Right atrium auricular region (tissue), 2 donors: ENCODE measurements around the gene TMOD2. TPM values are rescaled to one million over a fixed set of nuclear protein-coding genes. Genes with fewer than 3 reads are reported as not detected.

Source experiments
- DNase-seq: peaks from one replicate; pipeline ENCODE4 v3.0.0-alpha.2; 2019; ENCODE audit warnings: low spot score
- H3K27ac ChIP-seq, 2 donors: fragments of 200-600 bp; sonication (generic); 1 replicate in 1 of 2; 2 replicates in 1 of 2; pipeline ENCODE4 v1.5.1; 2016 to 2019
- H3K27me3 ChIP-seq, 2 donors: fragments of 200-600 bp; sonication (generic); one replicate each; pipeline versions ENCODE4 v1.5.1 to v1.6.0; 2017 to 2019
- H3K36me3 ChIP-seq: fragments of 200-600 bp; sonication (generic); one replicate; pipeline ENCODE4 v1.5.1; 2016
- H3K4me1 ChIP-seq, 2 donors: fragments of 200-600 bp; sonication (generic); one replicate each; pipeline versions ENCODE4 v1.5.1 to v1.6.0; 2017 to 2019
- H3K4me3 ChIP-seq, 2 donors: fragments of 200-600 bp; sonication (generic); 1 replicate in 1 of 2; 2 replicates in 1 of 2; pipeline ENCODE4 v1.5.1; 2017 to 2019; ENCODE audit warnings: mild to moderate bottlenecking in 1 of 2, moderate library complexity in 1 of 2
- H3K9me3 ChIP-seq, 2 donors: fragments of 200-600 bp; sonication (generic); one replicate each; pipeline ENCODE4 v1.5.1; 2019
- total RNA-seq, 2 donors: library from RNA; depleted of rRNA; stranded (reverse); fragments of >200 nt; gene quantifications; one replicate each; pipeline ENCODE4 v1.1.0, GENCODE V29; 2016
- TF ChIP-seq, protein P1 (sequence below), 2 donors: fragments of 200-600 bp; sonication (generic); IDR thresholded peaks; one replicate each; pipeline ENCODE4 v1.5.1; 2019; ENCODE audit warnings: antibody characterized with exemption in 2 of 2

The TMOD2 gene
- 1 to 10 TPM; 5.4 to 7.0 TPM for total RNA-seq

DNA sequence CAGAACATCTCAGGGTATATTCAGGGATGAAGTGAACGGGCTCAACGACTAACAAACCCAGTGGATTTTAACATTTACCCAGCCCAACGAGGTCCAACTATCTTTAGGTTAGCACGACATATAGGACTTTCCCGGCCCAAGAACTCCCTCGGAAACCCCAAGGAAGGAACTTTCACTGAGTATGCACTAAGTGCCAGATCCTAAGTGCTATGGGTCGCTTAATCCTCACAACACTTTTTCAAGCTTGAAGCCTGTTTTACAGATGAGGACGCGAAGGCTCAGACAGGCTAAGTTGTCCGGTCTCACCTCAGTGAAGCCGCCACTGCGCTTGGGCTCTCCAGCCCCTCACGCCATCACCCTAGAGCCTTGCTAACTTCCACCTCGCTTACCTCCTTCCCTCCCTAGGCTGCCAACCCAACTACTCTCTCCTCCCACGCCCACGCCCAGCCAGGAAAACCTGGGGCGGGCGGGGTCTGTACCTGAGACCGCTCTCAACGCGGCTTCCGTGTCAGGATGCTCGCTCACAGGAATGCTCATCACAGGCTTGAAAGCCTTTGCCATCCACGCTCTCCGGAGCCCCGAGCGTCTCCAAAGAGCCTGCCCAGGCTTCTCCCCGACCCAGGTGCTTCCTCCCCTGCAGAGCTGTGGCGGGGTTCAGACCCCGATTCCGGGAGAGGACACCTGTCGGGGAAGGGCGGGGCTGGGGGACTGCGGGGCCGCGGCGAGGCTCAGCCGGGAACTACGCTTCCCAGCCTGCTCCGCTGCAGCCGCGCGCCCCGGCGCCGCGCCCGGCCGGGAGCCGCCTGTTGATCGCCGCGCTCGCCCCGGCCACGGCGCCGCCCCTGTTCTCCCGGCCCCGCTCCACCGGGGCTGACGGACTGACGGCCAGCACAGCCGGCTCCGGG is at the start of gene TMOD2:
Gene TMOD2, plus strand, starts transcription at position 806 of the 905 bp plus-strand sequence. CDS start 14,845 bp downstream, outside the sequence.
- no peak for DNase-seq
- Histone ChIP-seq H3K4me1 (peaks cover 0 to 12% of the 10 kb centered on the region in 2 donors), H3K4me3 (peak within 1 kb of the TSS; percentile 70 to 90), H3K9me3 (no peaks in the 10 kb centered on the region), H3K27ac (peak within 1 kb of the TSS; percentile 33 to 55), H3K36me3 (no peaks in the 10 kb centered on the region), H3K27me3 (no peaks in the 10 kb centered on the region)
- TF ChIP-seq, protein P1, sequence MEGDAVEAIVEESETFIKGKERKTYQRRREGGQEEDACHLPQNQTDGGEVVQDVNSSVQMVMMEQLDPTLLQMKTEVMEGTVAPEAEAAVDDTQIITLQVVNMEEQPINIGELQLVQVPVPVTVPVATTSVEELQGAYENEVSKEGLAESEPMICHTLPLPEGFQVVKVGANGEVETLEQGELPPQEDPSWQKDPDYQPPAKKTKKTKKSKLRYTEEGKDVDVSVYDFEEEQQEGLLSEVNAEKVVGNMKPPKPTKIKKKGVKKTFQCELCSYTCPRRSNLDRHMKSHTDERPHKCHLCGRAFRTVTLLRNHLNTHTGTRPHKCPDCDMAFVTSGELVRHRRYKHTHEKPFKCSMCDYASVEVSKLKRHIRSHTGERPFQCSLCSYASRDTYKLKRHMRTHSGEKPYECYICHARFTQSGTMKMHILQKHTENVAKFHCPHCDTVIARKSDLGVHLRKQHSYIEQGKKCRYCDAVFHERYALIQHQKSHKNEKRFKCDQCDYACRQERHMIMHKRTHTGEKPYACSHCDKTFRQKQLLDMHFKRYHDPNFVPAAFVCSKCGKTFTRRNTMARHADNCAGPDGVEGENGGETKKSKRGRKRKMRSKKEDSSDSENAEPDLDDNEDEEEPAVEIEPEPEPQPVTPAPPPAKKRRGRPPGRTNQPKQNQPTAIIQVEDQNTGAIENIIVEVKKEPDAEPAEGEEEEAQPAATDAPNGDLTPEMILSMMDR (IDR thresholded peaks at IDR 0.05), result no peak

DNA sequence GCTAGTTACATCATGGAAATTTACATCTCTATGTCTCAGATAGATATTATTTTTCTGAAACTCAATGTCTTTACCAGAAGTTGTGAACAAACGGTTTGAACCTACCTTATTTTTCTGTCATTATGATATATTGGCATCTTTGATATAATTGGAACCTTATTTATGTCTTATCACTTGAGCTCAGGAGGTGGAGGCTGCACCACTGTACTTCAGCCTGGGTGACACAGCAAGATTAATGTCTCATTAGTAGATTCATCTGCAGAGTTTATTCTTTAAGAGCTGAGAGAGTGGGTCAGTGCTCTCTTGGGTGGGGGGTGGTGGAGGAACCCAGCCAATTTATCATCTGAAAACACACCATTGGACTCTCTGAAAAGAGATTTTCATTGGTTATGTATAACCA is 48.7 kb upstream of the TMOD2 start:
- Histone ChIP-seq H3K27ac (no peak overlapping the region), H3K36me3 (no peaks in the 10 kb centered on the region), H3K4me3 (no peak overlapping the region), H3K9me3 (no peaks in the 10 kb centered on the region), H3K27me3 (no peaks in the 10 kb centered on the region), H3K4me1 (no peaks in the 10 kb centered on the region)
- TF ChIP-seq, protein P1 (IDR thresholded peaks at IDR 0.05), result no peak
- DNase-seq, result no peak

DNA sequence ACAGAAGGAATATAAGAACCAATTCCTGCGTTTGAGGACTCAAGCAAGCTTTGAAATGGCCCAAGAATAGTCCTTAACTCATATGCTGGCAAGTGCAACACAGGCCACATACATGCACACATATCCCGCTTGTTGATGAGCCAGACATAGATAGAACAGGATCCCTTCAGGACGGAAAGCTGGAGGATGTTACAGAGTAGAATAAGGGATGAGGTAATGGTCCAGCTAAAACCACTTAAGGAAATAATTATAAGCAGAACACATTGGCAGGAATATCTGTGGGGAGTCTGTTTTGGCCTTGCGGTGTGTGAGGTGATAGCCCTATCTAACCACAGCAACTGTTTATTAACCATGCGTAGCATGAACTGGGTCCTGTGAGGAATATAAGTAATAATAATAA is 45.1 kb upstream of the TMOD2 start:
- H3K27ac ChIP-seq, result no peak overlapping the region
- DNase-seq, result no peak
- H3K36me3 ChIP-seq, result no peaks in the 10 kb centered on the region
- no peak overlapping the region for H3K4me3 ChIP-seq
- no peaks in the 10 kb centered on the region for H3K27me3 ChIP-seq
- H3K9me3 ChIP-seq, result no peaks in the 10 kb centered on the region
- TF ChIP-seq, protein P1 (IDR thresholded peaks at IDR 0.05), result no peak
- no peaks in the 10 kb centered on the region for H3K4me1 ChIP-seq

DNA sequence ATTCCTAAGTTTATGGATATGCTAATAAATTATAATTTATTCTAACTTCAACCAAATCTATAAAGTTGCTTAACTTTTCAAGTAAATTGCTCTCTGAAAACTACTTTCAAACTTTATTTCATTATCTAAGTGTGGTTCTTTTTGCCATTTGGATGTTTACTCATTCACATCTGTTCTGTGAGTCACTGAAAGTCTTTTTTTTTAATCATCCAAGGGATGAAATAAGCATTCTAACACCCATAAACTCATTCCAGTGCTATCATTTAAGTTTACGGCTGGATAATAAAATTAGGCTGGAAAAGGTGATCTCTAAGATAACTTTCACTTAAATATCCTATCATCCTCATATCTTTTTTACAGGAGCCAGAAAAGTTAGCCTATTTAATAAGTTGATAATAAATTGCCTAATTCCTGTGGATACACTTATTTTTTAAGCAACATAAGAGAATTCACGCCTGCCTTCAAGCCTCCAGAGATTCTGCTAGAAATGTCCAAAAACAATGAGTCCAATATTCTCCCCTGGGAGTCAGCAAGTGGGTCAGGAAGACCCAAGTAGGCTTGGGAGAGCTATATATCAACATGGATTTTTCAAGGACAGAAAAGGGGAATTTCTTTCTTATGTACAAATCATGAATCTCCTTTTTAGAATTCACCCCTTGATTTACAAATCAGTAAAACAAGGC is 44.3 kb upstream of the TMOD2 start:
- no peak for DNase-seq
- Histone ChIP-seq H3K4me1 (no peaks in the 10 kb centered on the region), H3K27ac (peak overlapping the region; percentile 4 to 26), H3K9me3 (no peaks in the 10 kb centered on the region), H3K27me3 (no peaks in the 10 kb centered on the region), H3K4me3 (no peak overlapping the region), H3K36me3 (no peaks in the 10 kb centered on the region)
- TF ChIP-seq, protein P1 (IDR thresholded peaks at IDR 0.05), result no peak

DNA sequence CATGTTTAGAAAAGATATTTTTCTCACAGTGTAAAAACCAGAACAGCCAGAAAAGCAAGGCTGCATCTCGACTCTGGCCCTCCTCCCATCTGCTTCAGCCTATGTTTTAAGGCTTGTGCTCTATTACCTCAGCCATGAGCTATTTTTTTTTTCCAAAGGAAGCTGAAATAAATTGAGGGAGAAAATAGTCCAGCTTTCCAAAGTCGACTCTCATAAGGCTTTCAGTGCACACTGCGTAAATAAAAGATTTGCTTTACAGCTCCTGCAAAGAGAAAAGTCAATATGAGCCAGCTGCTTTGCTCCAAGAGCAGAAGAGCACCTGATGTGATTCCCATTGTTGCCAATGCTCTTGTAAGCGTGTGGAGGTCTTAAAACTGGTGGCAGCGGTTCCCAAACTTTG is 43.4 kb upstream of the TMOD2 start:
- no peaks in the 10 kb centered on the region for H3K27me3 ChIP-seq
- H3K4me1 ChIP-seq, result no peaks in the 10 kb centered on the region
- TF ChIP-seq, protein P1 (IDR thresholded peaks at IDR 0.05), result no peak
- H3K36me3 ChIP-seq, result no peaks in the 10 kb centered on the region
- no peaks in the 10 kb centered on the region for H3K9me3 ChIP-seq
- peak overlapping the region in 1 of 2 donors; percentile 26 for H3K27ac ChIP-seq
- no peak overlapping the region for H3K4me3 ChIP-seq
- no peak for DNase-seq
